K562 (cell line): Measurements from ENCODE around the gene CREB3L2.

ENCODE experiments used
- ATF1 ChIP-seq, 2 experiments: fragments of 450-650 bp in 1 of 2; IDR thresholded peaks; 2 replicates each; pipeline ENCODE4 v1.6.1; 2016; ENCODE audit warnings: missing compliant biosample characterization in 1 of 2, missing genetic modification characterization in 1 of 2
- BRF1 ChIP-seq: IDR thresholded peaks from 3 replicates; pipeline ENCODE4 v1.6.1; 2011; ENCODE audit warnings: borderline replicate concordance, mild to moderate bottlenecking; ENCODE audit not compliant: insufficient read length; ENCODE audit errors: extremely low read depth
- CHD1 ChIP-seq: fragments of 200-600 bp; sonication (generic); IDR thresholded peaks from one replicate; pipeline ENCODE4 v1.6.1; 2012; ENCODE audit warnings: mild to moderate bottlenecking, moderate library complexity, low read length, inconsistent platforms
- CREB1 ChIP-seq, 2 experiments: sonication (generic) in 1 of 2; formaldehyde crosslinking in 1 of 2; IDR thresholded peaks; 2 replicates each; pipeline versions ENCODE4 v1.6.1 to v1.8.0; 2012 to 2022; ENCODE audit warnings: inconsistent platforms in 1 of 2, mild to moderate bottlenecking in 1 of 2, missing genetic modification reagents in 1 of 2, moderate library complexity in 1 of 2
- EZH2 ChIP-seq: IDR thresholded peaks from 2 replicates; pipeline ENCODE4 v1.6.1; 2012; ENCODE audit warnings: low read depth, mild to moderate bottlenecking, inconsistent platforms, low read length, borderline replicate concordance
- NFE2 ChIP-seq: IDR thresholded peaks from 2 replicates; pipeline ENCODE4 v1.6.1; 2014; ENCODE audit warnings: antibody characterized with exemption, low read depth
- PTBP1 ChIP-seq: fragments of 200-400 bp; formaldehyde crosslinking; IDR thresholded peaks from 2 replicates; pipeline ENCODE4 v1.6.1; 2017; ENCODE audit warnings: low read depth, low read length
- SP2 ChIP-seq: IDR thresholded peaks from 2 replicates; pipeline ENCODE4 v1.6.1; 2011; ENCODE audit warnings: mild to moderate bottlenecking, low read depth, low read length, moderate library complexity; ENCODE audit not compliant: poor library complexity, severe bottlenecking; ENCODE audit errors: extremely low read depth
- STAT5A ChIP-seq: IDR thresholded peaks from 2 replicates; pipeline ENCODE4 v1.6.1; 2012; ENCODE audit warnings: low read length, inconsistent platforms, borderline replicate concordance
- ZNF24 ChIP-seq: fragments of 450-650 bp; IDR thresholded peaks from 2 replicates; pipeline ENCODE4 v1.6.1; 2016
- ZNF444 ChIP-seq: fragments of 250-450 bp; sonication (Bioruptor Pico); IDR thresholded peaks from 2 replicates; pipeline ENCODE4 v1.4.0; 2020; ENCODE audit warnings: mild to moderate bottlenecking, moderate library complexity
- TF ChIP-seq, protein P1 (sequence below): fragments of 250-450 bp; sonication (Bioruptor Pico); IDR thresholded peaks from 2 replicates; pipeline ENCODE4 v1.9.0; 2021; ENCODE audit warnings: mild to moderate bottlenecking
- TF ChIP-seq, protein P2 (sequence below): sonication (generic); formaldehyde crosslinking; IDR thresholded peaks from 2 replicates; pipeline ENCODE4 v1.5.0; 2020; ENCODE audit warnings: missing genetic modification reagents
- TF ChIP-seq, protein P3 (sequence below), 3 experiments: IDR thresholded peaks in 2 of 3; conservative IDR thresholded peaks in 1 of 3; 2 replicates each; pipeline ENCODE4 v1.5.1; 2011 to 2012; ENCODE audit warnings: low read length in 3 of 3, mild to moderate bottlenecking in 3 of 3, control low read depth in 2 of 3, improper control_type of control experiment in 1 of 3, inconsistent platforms in 1 of 3, low read depth in 1 of 3, mixed read lengths in 1 of 3, moderate library complexity in 1 of 3; ENCODE audit not compliant: insufficient read depth in 2 of 3

DNA sequence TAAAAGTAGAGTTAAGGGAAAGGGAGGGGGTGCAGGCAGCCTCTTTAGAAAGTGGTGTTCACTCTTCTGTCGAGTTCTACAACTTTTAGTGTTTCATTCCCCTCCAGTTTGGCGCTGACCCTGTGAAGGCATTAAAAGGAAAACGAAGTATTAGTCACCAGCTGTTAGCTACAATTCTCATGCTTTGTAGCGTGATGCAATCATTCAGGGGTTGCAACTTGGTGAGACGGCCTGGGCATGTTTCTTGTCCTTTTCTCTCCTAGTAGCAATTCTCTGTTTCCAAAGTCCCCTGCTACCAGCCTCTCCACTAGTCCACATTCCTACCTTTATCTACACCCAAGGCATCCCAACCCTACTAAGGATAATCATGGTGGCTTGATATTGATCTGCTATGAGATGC is 121.5 kb downstream of the CREB3L2 start:
- no peak for TF ChIP-seq ATF1 (CRISPR knock-in tag; IDR thresholded peaks at IDR 0.05)
- TF ChIP-seq ATF1 (tag; IDR thresholded peaks at IDR 0.05), result no peak
- TF ChIP-seq ZNF24, result no peak
- TF ChIP-seq, protein P1, sequence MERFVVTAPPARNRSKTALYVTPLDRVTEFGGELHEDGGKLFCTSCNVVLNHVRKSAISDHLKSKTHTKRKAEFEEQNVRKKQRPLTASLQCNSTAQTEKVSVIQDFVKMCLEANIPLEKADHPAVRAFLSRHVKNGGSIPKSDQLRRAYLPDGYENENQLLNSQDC (CRISPR knock-in tag), result no peak
- TF ChIP-seq CREB1 (IDR thresholded peaks at IDR 0.05), result no peak
- TF ChIP-seq CREB1 (CRISPR knock-in tag; IDR thresholded peaks at IDR 0.05), result no peak
- TF ChIP-seq BRF1, result no peak
- TF ChIP-seq CHD1, result no peak
- TF ChIP-seq ZNF444 (CRISPR knock-in tag), result no peak
- TF ChIP-seq, protein P2, sequence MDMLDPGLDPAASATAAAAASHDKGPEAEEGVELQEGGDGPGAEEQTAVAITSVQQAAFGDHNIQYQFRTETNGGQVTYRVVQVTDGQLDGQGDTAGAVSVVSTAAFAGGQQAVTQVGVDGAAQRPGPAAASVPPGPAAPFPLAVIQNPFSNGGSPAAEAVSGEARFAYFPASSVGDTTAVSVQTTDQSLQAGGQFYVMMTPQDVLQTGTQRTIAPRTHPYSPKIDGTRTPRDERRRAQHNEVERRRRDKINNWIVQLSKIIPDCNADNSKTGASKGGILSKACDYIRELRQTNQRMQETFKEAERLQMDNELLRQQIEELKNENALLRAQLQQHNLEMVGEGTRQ (CRISPR knock-in tag), result no peak
- TF ChIP-seq NFE2, result no peak
- no peak for TF ChIP-seq STAT5A
- TF ChIP-seq EZH2, result no peak
- TF ChIP-seq, protein P3, sequence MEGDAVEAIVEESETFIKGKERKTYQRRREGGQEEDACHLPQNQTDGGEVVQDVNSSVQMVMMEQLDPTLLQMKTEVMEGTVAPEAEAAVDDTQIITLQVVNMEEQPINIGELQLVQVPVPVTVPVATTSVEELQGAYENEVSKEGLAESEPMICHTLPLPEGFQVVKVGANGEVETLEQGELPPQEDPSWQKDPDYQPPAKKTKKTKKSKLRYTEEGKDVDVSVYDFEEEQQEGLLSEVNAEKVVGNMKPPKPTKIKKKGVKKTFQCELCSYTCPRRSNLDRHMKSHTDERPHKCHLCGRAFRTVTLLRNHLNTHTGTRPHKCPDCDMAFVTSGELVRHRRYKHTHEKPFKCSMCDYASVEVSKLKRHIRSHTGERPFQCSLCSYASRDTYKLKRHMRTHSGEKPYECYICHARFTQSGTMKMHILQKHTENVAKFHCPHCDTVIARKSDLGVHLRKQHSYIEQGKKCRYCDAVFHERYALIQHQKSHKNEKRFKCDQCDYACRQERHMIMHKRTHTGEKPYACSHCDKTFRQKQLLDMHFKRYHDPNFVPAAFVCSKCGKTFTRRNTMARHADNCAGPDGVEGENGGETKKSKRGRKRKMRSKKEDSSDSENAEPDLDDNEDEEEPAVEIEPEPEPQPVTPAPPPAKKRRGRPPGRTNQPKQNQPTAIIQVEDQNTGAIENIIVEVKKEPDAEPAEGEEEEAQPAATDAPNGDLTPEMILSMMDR (IDR thresholded peaks at IDR 0.05 in 2 of 3, conservative IDR thresholded peaks at IDR 0.05 in 1 of 3; ENCODE audit: insufficient read depth in 2 of 3, low read depth in 1 of 3, low read length in 3 of 3), result no peak
- no peak for TF ChIP-seq SP2
- TF ChIP-seq PTBP1, result no peak
